Thyroid gland (tissue), 4 donors: ENCODE results near the gene SYN1.

Experiments used
- POLR2A ChIP-seq, 2 donors: fragments of 450-650 bp; IDR thresholded peaks; one replicate each; pipeline ENCODE4 v1.6.1; 2017; ENCODE audit warnings: antibody characterized with exemption in 2 of 2, mild to moderate bottlenecking in 2 of 2, moderate library complexity in 1 of 2
- TF ChIP-seq, protein P1 (sequence below), 6 experiments: fragments of 200-600 bp in 3 of 6; fragments of 450-650 bp in 3 of 6; sonication (generic) in 3 of 6; IDR thresholded peaks; one replicate each; pipeline ENCODE4 v1.5.1; 2016 to 2019; ENCODE audit warnings: antibody characterized with exemption in 6 of 6, mild to moderate bottlenecking in 2 of 6, inconsistent platforms in 1 of 6, moderate library complexity in 1 of 6

GRCh38 chrX:47579537-47579936 lies 40.1 kb downstream of the SYN1 start:
- TF ChIP-seq, protein P1, sequence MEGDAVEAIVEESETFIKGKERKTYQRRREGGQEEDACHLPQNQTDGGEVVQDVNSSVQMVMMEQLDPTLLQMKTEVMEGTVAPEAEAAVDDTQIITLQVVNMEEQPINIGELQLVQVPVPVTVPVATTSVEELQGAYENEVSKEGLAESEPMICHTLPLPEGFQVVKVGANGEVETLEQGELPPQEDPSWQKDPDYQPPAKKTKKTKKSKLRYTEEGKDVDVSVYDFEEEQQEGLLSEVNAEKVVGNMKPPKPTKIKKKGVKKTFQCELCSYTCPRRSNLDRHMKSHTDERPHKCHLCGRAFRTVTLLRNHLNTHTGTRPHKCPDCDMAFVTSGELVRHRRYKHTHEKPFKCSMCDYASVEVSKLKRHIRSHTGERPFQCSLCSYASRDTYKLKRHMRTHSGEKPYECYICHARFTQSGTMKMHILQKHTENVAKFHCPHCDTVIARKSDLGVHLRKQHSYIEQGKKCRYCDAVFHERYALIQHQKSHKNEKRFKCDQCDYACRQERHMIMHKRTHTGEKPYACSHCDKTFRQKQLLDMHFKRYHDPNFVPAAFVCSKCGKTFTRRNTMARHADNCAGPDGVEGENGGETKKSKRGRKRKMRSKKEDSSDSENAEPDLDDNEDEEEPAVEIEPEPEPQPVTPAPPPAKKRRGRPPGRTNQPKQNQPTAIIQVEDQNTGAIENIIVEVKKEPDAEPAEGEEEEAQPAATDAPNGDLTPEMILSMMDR (IDR thresholded peaks at IDR 0.05), result no peak
- TF ChIP-seq POLR2A (IDR thresholded peaks at IDR 0.05), result no peak
